GM19043 (cell line): ENCODE measurements around the gene OSTM1.

Experiments
- ATAC-seq: cut with Tn5 transposase; IDR thresholded peaks from one replicate; pipeline ENCODE4 v1.9.1; 2021; ENCODE audit warnings: low read depth; ENCODE audit not compliant: unreplicated experiment

The OSTM1 gene, protein sequence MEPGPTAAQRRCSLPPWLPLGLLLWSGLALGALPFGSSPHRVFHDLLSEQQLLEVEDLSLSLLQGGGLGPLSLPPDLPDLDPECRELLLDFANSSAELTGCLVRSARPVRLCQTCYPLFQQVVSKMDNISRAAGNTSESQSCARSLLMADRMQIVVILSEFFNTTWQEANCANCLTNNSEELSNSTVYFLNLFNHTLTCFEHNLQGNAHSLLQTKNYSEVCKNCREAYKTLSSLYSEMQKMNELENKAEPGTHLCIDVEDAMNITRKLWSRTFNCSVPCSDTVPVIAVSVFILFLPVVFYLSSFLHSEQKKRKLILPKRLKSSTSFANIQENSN

DNA sequence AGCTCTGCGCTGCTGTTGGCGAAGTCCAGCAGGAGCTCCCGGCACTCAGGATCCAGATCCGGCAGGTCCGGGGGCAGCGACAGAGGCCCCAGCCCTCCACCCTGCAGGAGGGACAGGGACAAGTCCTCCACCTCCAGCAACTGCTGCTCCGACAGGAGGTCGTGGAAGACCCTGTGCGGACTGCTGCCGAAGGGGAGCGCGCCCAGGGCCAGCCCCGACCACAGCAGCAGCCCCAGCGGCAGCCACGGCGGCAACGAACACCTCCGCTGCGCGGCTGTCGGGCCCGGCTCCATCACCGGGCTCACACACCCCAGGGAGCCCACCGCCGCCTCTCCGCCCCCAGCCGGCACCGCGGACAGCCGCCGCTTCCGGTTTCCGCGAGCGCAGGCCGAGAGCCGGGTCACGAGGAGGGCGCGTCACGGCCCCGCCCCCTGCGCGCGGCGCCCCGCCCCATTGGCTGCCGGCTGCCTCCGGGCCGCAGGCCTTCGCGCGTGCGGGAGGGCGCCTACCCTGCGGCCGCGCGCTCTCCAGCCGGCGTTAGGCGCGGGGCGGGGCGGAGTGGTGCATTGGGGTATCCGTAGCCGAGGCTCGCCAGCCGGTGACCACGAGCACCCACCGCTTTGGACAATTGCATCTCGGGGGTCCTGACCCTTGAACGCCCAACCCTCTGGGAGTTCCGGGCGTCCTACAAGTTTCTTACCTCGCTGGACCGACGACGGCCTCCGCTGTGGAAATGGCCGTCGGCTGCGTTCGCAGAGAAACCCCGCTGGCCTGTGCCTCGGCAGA lies at the start of gene OSTM1:
Gene OSTM1, minus strand, starts transcription at position 383 of the 786 bp plus-strand sequence. Its CDS starts 90 bp downstream, at position 293.
- ATAC-seq, result peak; percentile 97

- no peak for ATAC-seq
Observed at GRCh38 chr6:108123946-108124345, 49.4 kb upstream of the OSTM1 start.

DNA sequence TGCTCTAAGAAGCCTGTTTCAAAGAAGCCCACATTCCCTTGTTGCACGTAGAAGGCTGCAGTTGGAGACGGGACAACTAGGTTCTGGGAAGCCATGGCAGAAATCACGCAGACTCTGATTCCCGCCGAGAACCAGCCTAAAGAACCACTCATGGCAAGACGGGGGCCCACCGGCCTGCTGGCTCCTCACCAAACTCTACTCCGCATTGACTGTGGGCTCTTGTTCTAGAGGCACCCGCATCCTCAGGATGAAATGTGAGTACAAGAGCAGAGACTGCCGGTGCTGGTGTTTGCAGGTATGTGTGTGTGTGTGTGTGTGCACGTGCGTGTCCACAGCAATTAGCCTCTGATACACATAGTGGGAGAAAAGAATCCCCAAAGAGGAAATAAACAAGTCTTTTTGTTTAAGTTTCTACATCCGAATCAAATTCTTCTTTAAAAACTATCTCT lies 49.0 kb upstream of the OSTM1 start:
- no peak for ATAC-seq

DNA sequence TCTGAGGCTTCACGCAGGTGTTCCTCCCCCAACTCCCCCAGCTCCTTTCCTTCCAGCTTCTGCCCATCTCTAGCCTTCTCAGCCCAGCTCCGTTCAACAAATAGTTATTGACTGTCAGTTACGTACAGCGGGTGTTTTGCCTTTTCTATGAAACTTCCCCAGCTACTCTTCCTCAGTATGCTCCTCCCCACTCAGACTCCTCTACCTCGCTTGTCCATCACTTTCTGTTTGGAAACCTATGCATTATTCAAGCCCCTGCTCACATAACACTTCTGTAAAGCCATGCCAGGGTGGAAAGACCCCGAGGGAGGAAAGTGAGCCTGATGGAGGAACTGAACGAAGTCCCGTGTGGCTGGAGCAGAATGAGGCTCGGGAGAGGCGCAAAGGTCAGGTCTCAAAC lies 47.1 kb upstream of the OSTM1 start:
- ATAC-seq, result no peak

- ATAC-seq, result no peak
Observed at GRCh38 chr6:108120311-108120710, 45.8 kb upstream of the OSTM1 start.

DNA sequence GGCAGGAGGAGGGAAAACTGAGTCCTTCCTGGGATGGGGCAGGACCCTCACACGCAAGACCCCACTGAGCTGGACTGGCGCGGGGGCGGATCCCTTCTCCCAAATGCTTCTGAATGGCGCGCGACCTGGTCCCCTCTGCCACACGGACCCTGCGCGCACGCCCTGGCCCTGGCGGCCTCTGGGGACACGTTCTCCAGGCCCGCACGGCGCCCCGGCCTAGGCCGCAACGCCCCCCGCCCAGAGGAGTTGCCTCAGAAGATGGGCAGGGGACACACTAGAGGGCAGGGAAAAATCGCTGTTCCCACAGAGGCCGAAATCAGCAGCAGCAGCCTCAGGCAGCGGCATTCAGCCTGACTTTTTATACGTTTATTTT lies 45.2 kb upstream of the OSTM1 start:
- no peak for ATAC-seq

- ATAC-seq, result no peak
Observed at GRCh38 chr6:108118810-108119768, 44.5 kb upstream of the OSTM1 start.

GRCh38 chr6:108118359-108118724 lies 43.8 kb upstream of the OSTM1 start:
- no peak for ATAC-seq

GRCh38 chr6:108117427-108118358 lies 43.2 kb upstream of the OSTM1 start:
- ATAC-seq, result no peak

DNA sequence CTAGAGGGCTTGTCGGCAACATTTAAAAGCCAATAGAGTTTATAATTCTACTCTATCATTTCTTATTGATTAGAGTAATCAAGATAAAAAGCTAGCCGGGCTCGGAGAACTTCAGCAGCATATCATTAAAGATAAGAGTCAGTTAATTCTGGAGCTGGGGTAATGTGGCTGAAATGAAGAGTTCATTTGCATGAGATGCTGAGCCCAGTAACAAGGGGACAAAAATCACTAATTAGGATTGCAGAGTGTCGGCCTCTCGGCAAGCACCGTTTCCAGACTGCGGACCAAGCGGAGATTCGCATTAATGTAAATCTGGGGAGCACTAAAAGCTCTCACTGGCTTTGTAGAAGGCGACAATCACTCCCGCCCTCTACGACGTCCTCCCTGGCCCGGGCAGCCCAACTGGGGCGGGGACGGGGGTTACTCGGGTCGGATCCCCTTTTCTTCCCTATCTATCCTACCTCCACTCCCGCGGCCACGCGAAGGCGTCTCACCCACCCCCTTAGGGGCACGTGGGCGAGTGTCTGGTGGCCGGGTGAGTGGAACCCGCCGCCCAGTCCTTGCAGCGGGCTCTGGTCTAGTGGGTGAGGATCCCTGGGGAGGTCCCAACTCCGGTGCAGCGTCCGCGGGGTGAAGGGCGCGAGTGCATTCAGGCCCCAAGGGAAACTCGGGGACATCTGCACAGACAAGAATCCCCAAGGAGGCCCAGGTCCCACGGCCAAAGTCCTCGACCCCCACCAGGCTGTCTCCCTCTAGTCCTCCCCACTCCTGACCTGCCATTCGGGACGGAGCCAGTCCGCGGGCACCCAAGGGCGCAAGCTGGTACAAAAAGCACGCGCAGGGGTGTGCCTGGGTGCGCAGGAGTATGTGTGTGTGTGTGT lies 42.2 kb upstream of the OSTM1 start:
- no peak for ATAC-seq

DNA sequence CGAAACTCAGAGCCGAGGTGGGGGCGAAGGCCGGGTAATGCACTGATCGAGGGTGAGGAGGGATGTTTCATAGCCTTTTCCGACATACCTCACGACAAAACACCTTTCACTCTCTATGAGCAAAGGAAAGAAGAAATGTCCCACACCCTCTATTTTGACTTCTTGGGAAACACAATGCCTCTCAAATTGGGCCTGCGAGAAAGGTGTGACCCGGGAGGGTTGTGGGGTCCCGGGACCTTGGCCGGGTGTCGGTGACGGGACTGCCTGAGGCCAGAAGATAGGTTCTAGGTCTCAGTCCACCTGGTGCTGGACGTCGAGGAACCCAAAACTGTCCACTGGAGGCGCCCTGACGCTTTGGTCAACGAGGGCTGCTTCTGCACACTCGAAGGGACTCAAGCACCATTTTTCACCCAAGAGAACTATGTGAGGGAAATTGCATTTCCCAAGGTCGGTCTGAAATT lies 41.1 kb upstream of the OSTM1 start:
- no peak for ATAC-seq

DNA sequence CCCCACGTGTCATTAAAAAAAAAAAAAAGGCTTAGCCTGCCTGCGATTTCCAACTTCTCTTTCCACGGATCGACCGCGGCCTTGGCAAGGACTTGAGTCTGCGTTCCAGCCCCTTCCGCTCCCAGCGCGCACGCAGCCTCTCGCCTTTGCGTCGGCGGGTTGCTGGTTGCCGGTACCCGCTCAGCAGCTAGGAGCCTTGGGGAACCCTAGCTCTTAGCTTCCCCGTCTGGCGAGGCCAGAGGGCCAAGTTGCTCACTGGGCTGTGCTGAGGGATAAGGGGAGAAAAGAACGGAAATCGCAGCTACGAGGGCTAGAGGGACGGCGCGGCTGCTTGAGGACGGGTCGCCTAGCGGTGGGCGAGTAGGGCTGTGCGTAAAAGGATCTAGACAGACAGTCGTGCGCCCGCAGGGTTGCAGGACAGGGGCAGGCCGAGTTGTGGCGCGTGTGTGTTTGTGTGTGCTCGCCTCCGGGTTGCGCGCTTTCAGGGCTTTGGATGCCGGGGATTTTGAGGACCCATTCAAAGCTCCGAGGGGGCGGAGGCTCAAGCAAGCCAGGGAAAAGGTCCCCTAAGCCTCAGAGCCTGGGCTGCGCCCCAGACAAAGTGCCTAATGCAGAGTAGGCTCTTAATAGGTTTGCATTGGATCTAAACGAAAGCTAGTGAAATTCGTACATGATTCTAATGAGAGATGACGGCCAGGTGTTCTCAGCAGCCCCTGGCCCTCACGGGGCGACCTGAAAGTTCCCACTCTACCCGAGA lies 40.5 kb upstream of the OSTM1 start:
- no peak for ATAC-seq

GRCh38 chr6:108113557-108114519 lies 39.3 kb upstream of the OSTM1 start:
- ATAC-seq, result no peak

DNA sequence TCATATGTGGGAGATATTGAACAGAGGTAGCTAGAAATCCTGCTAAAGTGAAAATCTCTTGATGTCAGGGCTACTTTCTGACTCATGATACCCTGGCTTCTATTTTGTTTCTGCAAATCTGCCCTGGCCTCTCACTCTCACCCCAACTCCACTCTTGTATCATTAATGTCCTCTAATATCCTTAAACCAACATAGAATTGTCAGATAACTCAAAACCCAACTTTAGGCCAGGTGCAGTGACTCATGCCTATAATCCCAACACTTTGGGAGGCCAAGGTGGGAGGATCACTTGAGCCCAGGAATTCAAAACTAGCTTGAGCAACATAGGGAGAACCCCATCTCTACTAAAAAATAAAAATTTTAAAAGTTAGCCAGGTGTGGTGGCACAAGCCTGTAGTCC lies 33.8 kb upstream of the OSTM1 start:
- ATAC-seq, result no peak

DNA sequence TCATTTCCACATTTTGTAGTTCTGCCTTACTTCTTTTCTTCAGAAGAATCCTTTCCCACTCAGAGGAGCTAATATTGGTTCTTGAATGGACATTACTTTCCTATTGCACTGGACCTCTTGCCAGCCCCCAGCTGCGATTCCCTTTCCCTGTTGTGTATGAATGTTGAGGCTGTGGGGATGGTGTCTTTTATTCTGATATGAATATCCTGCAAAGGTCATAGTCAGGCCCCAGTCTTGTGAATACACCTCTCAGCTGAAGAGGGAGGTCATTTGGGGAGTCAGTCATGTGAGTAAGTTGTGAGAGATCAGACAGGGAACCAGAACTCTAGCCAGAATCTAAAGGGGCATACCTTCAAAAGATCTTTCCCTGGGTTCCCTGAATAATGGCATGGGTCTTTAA lies 32.6 kb upstream of the OSTM1 start:
- no peak for ATAC-seq

DNA sequence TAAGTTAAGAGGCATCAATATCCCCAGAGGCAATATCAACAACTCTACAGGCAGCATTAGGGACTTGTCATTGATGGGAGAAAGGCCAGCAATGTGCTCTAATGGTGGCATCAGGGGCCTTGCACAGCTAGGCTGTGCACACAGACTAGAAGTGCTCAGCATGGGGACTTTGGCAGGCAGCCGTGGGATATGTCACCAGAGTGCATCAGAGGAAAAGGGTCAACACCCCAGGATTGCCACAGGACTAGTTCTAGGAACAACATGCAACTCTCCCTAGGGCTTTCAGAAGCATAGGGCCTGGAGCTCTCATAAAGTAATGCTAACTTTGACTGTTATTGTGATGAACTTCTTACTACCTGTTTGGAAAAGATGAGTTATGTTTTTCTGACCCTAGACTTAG lies 32.2 kb upstream of the OSTM1 start:
- ATAC-seq, result no peak

DNA sequence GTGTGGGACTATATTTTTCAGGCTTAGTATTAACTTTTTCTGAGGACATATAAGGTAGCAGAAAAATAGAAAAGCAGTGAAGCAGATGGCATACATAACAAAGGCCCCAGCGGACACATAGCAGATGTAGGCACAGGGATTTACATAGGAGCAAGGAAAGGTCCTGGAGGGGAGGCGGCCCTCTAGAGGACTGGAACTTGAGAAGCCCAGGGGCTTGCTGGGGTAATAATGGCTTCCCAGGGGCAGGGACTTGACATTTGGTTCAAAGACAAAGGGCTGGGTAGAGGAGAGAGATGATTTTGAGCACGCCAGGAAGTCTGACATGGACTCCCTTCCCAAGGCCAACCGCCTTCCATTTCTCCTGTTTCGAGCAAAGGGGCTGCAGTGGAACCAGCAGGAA lies 31.7 kb upstream of the OSTM1 start:
- ATAC-seq, result no peak
